HG03432 (cell line): ENCODE measurements around the gene EDC3.
"Not testable (repeated sequence)": the region's sequence is repeated elsewhere in the genome, so short reads cannot be mapped to it uniquely, and the experiment has no call there.

ENCODE experiments used
- ATAC-seq: cut with Tn5 transposase; IDR thresholded peaks from one replicate; pipeline ENCODE4 v1.9.1; 2021; ENCODE audit warnings: mild to moderate bottlenecking, moderate library complexity; ENCODE audit not compliant: unreplicated experiment

EDC3 gene

GRCh38 chr15:74653426-74654102 lies 42.3 kb downstream of the EDC3 start:
- no peak for ATAC-seq

- no peak for ATAC-seq
These were observed 44.5 kb downstream of the EDC3 start for GRCh38 chr15:74651242-74651741.

DNA sequence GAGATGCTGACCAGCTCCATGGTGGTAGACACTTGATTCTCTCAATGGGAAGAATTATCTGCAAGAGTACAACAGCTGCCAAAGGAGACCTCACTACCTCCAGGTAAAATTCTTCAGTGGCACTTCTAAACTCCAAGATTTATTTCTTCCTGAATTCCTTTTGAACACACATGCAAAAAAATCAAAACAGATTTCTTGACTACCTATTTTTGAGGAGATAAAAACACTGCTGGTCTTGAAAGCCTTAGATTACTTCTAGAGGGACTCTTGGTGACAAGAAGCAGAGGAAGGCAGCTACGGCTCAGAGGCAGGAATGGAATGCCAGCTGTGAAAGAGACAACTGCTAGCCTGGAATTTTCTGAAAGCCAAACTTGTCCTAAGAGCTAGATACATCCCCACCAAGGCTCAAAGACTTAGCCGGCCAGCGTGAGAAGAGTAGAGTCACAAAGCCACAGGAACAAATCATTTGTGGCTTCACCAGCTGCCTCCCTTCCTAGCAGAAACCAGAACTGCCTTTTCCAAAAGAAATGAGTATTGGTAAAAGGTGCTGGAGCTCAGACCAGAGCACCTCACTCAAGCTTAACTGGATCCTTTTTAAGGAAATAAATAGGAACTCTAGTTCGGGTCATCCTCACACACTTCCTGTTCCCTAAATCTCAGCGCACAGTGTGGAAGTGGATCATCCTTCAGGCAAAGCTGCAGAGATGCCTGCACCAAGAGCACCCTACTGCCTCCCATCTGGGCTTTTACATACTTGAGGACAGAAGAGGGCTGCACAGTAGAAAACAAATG lies 47.6 kb downstream of the EDC3 start:
- no peak for ATAC-seq

DNA sequence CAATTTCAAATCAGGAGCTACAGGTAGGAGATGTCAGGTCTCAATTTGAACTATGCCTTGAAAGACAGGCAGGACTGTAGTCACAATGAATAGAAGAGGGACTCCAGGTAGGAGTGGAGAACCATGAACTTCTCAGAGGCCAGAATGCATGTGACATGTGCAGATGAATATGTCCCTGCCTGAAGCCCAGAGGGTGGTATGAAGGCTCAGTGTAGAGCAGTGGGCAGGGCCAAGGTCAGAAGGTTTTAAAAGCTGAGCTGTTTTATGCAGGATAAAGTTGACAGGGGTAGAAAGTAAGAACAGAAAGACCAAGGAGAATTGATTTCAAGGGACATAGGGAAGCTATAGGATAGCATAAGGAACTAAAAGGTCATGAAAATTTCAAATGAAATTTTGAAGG lies 49.3 kb downstream of the EDC3 start:
- ATAC-seq: no peak

DNA sequence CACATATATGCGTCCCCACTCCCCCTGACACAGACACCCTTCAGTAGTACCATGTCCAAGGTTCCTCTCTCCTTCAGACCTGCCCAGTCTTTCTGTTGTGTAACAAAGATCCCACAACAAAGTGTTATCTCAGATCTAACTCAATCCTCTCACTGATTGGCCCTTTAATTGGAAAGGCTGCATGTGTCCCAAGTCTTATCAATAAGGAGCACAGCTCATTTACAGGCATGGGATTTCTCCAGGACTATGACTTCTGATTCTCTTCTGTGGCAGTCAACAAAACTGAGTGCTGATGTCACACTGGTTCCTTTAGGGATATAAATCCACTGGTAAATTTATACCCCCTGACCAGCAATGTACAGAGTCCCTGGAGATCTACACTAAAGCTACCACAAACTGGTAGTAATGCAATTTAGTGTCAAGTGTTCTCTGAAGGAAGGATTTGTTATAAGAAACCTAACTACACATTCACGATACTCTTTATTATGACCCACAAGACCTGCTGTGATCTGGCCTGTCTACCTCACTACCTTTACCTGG lies 52.1 kb downstream of the EDC3 start:
- no peak for ATAC-seq

DNA sequence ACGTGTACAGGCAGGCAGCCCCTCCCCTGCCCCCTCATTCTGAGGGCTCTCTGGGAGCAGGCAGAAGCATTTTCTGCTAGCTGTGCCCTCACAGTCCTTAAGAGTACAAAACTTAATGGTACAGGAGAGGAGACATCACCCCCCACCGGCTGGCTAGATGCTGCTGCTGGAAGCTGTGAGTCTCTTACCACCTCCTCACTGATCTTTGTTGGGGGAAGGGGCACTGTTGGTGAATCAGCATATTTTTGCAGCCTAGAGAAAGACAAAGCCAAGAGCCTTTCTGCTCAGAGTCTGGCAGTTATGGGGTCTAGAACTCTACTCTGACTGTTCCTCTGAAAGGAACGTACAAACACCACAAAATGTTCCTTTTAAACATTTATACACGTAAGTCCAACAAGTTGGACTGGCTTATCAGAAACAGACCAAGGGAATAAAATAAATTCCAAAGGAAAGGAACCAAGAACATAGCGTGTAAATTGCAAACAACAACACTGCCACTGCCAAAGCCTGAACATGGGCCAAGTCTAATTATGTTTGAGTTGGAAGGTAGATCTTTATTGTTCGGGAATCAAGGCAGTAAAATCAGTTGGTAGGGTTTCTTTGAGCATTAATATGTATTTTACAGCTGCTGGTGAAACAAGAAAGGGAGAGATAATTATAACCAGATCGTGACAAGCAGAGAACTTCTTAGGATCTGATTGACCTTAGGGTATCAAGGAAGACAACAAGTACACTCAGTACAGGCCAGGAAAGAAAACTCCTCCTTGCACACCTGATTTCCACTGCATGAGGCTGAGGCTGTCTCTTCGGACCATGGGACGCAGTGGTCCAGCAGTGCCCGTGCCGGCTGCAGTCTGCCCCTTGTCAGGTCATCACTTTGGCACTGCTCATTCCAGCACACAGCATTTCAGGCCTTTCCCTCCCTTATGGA lies 52.8 kb downstream of the EDC3 start:
- no peak for ATAC-seq

DNA sequence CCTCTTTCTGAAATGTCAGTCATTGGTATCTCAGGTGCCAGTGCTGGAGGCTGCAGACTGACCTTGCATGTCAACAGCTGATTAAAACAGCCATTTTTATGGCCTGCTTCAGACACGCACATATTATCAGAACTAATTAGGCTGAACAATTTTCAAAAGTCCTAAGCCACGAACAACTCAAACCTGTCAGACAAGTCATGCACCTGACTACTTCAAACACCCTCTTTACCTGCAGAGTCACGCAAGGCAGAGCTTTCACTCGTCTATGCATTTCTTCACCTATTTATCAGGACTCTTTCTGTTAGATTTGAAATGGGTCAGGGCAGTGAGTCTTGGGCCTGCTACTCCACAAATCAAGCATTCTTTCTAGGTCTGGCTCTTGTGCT lies 53.5 kb downstream of the EDC3 start:
- no peak for ATAC-seq

DNA sequence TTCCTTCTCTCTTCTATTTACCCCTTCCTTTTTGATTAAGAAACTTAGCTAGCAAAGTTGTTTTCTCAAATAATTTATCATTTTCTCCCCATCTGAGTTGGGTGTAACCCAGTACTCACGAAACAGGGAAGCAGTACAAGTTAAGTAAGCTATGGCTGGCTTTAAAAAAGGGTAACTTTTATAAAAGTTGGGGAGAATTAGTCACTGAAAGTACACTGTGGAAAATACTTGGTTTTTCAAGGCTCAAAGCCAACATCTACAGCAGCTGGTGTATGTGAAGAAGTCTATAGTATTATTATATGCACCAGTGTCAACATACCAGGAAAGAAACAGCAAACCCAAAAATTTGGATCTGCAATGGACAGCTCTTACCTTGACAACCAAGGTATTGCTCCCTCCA lies 54.7 kb downstream of the EDC3 start:
- ATAC-seq: no peak

DNA sequence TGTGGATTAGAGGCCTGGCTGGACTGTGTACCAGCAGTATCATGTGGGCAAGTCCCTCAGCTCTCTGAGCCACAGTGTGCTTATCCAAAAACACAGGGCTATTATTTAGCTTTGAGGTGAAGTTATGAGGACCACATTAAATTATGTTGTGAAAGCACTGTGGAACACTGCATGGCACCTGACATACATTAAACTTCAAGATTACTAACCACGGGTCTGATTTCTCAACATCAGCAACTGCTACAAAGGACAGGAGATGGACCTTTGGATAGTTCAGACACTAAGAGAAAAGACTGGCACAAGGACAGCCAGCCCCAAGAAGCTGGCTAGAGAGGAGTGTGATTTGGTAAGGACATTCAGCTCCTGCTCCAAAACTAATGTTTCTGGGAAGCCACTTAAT lies 58.8 kb downstream of the EDC3 start:
- no peak for ATAC-seq

GRCh38 chr15:74635228-74635627 lies 60.6 kb downstream of the EDC3 start:
- no peak for ATAC-seq

DNA sequence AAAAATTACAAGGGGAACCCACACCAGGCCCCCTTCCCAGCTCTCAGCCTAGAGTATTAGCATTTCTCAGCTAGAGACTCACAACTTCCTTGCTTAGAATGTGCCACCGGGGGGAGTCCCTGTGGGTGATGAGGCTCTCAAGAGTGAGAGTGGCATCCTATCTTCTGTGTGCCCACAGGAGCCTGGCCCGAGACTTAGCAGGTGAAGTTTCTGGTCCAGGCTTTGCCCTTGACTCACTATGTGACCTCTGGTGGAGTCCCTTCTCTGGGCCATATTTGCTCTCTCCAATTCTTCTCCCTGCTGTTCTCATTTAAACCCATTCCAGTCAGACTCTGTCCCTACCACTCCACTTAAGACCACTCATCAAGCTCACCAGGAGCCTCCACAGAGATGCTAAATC lies 62.0 kb downstream of the EDC3 start:
- ATAC-seq: no peak

- no peak for ATAC-seq
These were observed 63.2 kb downstream of the EDC3 start for GRCh38 chr15:74632601-74633000.

DNA sequence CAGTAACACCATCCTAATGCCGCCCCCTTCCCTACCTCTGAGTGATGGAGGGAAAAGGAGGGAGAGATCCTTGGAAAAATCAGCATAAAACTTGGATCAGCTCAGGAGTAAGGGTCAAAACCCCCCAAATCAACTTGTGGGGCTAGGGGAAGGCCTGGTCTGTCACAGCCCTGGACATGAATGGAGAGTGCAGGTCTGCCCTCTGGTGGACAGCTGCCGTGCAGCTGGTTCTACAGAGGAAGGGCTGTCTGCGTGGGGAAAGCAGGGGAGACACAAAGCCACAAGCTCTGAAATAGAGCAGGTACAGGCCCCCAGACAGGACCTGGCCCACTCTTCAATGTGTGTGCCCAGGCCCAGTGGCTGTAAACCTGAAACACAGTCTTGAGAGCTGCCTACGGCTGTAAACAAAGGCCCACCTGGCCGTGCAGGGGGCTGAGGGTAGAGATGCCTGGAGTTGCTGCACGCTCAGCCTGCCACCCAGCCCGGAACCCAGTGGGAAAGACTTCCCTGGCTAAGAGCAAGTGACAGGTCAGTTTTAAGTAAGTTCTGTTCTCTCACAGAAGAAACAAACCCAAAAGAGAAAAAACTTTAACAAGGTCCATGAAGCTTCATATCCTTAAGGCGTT lies 63.8 kb downstream of the EDC3 start:
- ATAC-seq: no peak

DNA sequence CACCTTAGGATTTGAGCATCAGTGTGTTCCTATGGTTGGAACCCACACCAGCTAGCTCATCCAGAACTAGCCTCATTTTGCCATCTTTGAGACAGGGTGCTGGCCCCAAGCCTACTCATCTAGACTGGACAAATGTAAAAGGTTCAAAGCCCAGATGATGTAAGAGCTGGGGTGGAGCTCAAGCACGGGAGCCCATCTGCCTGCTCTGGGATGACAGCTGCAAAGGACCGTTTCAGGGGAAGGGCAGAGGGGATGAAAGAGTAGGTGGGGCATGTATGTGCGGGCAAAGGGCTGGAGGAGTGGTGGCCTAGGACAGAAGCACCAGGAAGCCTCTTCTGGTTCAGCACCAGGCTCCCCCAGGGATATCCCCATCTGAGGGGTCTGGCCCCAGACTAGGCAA lies 64.4 kb downstream of the EDC3 start:
- ATAC-seq: no peak

- ATAC-seq: no peak
These were observed 64.8 kb downstream of the EDC3 start for GRCh38 chr15:74631087-74631385.

GRCh38 chr15:74630284-74631086 lies 65.3 kb downstream of the EDC3 start:
- ATAC-seq: no peak

DNA sequence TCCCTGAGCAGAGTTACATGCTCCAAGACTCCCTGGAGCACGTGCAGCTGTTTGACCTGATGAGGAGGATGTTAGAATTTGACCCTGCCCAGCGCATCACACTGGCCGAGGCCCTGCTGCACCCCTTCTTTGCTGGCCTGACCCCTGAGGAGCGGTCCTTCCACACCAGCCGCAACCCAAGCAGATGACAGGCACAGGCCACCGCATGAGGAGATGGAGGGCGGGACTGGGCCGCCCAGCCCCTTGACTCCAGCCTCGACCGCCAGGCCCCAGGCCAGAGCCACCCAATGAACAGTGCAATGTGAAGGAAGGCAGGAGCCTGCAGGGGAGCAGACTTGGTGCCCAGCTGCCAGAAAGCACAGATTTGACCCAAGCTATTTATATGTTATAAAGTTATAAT lies 66.1 kb downstream of the EDC3 start:
- not testable (repeated sequence) for ATAC-seq

- no peak for ATAC-seq
These were observed 66.9 kb downstream of the EDC3 start for GRCh38 chr15:74628949-74629348.

GRCh38 chr15:74628199-74628598 lies 67.6 kb downstream of the EDC3 start:
- ATAC-seq: no peak

- ATAC-seq: no peak
These were observed 68.1 kb downstream of the EDC3 start for GRCh38 chr15:74627766-74628165.
